Measurements from ENCODE around the gene NEURL1B. TPM values are rescaled to one million over a fixed set of nuclear protein-coding genes. Genes with fewer than 3 reads are reported as not detected.

The NEURL1B gene
- total RNA-seq, 1 donor from 2014 or later, result 4.4 TPM

DNA sequence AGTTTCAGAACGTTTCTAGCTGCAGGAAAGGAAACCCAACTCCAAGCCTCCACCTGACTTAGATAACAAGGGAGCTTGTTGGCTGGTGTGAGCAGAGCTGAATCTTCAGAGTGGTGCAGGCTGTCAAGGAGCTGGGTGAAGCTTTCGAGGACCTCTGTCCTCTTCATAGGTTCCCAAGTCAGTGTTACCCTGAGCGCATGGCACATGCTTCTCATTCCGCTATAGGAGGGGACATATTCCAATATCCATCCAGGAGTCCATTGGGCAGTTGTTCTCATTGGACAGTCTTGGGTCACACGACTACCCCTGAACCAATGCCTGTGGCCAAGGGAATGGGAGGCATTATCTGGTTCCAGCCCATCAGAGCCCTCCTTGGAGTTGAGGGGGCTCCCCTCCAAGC lies 79.6 kb downstream of the NEURL1B start:
- no peak for DNase-seq (ENCODE audit: low read depth)
- no peak overlapping the region for H3K4me3 ChIP-seq (ENCODE audit: low read depth, low read length)
- TF ChIP-seq, protein P1, sequence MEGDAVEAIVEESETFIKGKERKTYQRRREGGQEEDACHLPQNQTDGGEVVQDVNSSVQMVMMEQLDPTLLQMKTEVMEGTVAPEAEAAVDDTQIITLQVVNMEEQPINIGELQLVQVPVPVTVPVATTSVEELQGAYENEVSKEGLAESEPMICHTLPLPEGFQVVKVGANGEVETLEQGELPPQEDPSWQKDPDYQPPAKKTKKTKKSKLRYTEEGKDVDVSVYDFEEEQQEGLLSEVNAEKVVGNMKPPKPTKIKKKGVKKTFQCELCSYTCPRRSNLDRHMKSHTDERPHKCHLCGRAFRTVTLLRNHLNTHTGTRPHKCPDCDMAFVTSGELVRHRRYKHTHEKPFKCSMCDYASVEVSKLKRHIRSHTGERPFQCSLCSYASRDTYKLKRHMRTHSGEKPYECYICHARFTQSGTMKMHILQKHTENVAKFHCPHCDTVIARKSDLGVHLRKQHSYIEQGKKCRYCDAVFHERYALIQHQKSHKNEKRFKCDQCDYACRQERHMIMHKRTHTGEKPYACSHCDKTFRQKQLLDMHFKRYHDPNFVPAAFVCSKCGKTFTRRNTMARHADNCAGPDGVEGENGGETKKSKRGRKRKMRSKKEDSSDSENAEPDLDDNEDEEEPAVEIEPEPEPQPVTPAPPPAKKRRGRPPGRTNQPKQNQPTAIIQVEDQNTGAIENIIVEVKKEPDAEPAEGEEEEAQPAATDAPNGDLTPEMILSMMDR (conservative IDR thresholded peaks at IDR 0.05; ENCODE audit: low read depth, low read length), result no peak

DNA sequence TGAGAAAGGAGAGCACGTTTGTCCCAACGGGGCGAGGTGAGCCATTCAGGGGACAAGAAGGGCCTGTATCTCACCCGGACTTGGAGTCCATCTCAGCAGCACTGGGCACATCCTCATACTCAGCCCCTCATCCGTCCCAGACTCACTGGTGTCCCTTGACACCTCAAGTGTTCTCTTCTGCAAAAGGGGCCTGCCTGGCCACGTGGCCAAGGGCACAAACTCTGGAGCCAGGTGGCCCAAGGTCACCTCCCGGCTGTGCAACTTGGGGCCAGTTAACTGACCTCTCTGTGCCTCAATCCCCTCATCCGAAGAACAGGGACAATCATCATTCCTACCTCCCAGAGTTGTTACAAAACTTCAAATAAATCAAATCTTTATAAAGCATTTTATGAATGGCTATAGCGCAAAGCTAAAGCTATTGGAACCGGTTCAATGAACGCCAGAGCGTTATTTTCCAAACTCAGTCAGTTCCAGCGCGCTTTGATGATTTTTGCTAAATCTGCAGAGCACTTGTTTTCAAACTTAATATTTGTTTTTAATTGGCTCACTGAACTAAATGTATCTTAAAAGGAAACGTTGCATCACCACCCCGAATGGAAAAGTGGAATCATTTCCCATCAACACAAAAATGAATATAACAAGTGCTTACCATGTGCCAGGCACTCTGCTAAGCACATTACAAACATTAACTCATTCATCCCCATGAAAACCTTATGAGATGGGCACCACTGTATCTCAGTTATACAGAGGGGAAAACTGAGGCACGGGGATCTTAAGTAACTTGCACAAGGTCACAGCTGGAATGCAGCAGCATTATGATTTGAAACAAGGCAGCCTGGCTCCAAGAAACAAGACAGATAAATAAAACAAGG lies 80.6 kb downstream of the NEURL1B start:
- H3K4me3 ChIP-seq (ENCODE audit: low read depth, low read length), result no peak overlapping the region
- TF ChIP-seq, protein P1 (conservative IDR thresholded peaks at IDR 0.05; ENCODE audit: low read depth, low read length), result no peak
- DNase-seq (ENCODE audit: low read depth), result no peak

DNA sequence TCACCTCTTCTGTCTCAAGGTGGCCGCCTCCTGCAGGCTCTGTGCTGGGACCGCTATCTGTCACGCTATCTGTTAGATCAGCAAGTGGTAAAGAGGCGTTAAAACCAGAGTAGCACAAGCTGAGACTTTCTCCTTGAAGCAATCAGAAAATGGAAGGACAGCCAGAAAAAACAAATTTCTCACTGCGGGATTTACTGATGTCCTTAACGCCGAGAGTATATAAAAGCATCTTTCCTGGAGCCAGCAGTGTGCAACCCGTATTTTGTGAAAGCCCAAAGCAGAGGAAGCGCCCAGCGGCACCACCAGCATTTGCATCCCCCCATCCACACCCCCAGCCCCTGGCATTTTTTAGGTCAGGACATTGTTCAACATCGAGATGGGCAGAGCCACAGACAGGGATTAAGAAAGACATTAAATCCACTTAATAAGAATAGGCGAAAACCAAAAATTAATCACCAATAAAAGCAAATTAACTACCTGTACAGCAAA lies 81.3 kb downstream of the NEURL1B start:
- TF ChIP-seq, protein P1 (conservative IDR thresholded peaks at IDR 0.05; ENCODE audit: low read depth, low read length), result no peak
- no peak for DNase-seq (ENCODE audit: low read depth)
- H3K4me3 ChIP-seq (ENCODE audit: low read depth, low read length), result no peak overlapping the region

DNA sequence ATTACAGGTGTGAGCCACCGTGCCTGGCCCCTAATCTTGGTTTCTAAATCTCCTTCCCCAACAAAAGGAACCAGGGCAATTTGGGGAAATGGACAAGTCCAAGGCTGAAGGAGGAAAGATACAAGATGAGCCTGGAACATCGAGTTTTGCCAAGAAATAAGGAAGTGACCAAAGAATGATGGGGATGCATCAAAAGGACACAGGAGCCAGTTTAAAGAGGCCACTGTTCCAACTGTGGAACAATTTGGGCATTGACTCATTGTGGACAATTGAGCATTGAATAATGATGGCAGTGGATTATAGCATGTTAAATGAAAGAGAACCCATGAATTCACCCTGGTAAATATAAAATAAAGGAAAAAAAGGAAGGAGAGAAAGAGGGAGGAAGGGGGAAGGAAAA lies 82.4 kb downstream of the NEURL1B start:
- TF ChIP-seq, protein P1 (conservative IDR thresholded peaks at IDR 0.05; ENCODE audit: low read depth, low read length), result no peak
- H3K4me3 ChIP-seq (ENCODE audit: low read depth, low read length), result no peak overlapping the region
- DNase-seq (ENCODE audit: low read depth), result no peak

DNA sequence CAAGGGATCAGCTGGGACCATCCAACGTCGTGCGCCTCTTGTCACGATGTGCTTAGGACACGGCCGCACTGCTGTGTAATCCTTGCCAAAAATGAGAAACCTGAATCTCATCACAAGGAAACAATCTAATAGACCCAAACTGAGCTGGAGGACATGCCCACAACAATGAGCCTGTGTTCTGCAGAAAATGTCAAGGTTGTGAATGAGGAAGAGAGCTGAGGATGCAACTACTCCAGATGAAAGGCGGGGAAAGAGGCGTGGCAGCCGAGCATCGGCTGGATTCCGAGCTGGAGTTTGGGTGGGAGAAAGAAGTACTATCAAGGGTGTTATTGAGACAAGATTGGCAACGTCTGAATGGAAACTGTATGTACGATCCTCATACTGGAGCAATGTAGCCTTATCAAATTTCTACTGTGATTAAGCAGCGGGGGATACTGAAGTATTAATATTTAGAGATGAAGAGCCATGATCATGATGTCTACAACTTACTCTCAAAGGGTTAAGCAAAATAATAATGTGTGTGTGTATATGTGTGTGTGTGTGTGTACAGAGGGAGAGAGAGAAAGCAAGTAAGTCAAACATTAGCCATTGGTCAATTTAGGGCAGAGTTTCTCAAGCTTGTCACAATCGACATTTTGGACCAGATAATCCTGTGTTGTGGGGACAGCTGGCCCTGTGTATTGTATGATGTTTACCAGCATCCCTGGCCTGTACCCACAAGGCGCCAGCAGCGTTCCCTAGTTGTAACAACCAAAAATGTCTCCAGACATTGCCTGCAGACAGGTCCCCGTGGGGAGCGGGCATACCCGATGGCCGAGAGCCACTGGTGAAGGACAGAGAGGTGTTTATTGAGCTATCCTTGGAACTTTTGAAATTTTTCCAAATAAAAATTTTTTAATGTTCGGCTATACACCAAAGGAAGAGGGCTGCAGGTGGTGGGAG lies 83.5 kb downstream of the NEURL1B start:
- no peak for DNase-seq (ENCODE audit: low read depth)
- TF ChIP-seq, protein P1 (conservative IDR thresholded peaks at IDR 0.05; ENCODE audit: low read depth, low read length), result no peak
- H3K4me3 ChIP-seq (ENCODE audit: low read depth, low read length), result no peak overlapping the region

DNA sequence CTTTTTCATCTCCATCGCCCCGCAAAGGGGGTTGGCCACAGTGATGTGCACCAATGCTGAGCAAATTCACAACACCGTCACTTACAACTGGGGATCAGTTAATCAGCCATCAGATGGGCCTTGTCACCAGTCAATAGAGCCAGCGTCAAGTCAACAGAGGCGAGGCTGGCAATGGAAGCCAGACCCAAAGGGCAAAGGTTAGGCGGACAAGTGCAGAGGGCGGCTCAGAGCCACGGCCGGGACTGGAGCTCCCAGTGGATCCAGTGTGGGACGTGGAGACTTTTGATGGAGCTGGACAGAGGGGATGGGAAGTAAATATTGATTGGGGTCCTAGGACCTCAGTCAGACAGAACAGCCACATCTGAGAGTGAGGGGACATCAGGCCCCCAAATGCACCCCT lies 84.2 kb downstream of the NEURL1B start:
- H3K4me3 ChIP-seq (ENCODE audit: low read depth, low read length), result no peak overlapping the region
- no peak for DNase-seq (ENCODE audit: low read depth)

More for the DNA sequence above, 84.2 kb downstream of the NEURL1B start:
- TF ChIP-seq, protein P1 (conservative IDR thresholded peaks at IDR 0.05; ENCODE audit: low read depth, low read length), result no peak

All from epithelial cell of proximal tubule (primary cell).